Fibroblast of skin of right quadriceps (primary cell): ENCODE data around the gene SLTM.
A peak's percentile ranks its signal among the peaks of the same experiment; 100 is the strongest.
"Not testable (repeated sequence)": the region's sequence is repeated elsewhere in the genome, so short reads cannot be mapped to it uniquely, and the experiment has no call there.

Source experiments
- DNase-seq: peaks from one replicate; pipeline ENCODE4 v3.0.0-alpha.2; 2013

The SLTM gene

GRCh38 chr15:58875343-58875742 lies 58.1 kb downstream of the SLTM start:
- no peak for DNase-seq

- peak; percentile 69 for DNase-seq
Measured at GRCh38 chr15:58873267-58873666, 60.2 kb downstream of the SLTM start.

- DNase-seq = peak; percentile 69
Measured at GRCh38 chr15:58870451-58870850, 63.0 kb downstream of the SLTM start.

GRCh38 chr15:58867926-58868325 lies 65.6 kb downstream of the SLTM start:
- DNase-seq = no peak

DNA sequence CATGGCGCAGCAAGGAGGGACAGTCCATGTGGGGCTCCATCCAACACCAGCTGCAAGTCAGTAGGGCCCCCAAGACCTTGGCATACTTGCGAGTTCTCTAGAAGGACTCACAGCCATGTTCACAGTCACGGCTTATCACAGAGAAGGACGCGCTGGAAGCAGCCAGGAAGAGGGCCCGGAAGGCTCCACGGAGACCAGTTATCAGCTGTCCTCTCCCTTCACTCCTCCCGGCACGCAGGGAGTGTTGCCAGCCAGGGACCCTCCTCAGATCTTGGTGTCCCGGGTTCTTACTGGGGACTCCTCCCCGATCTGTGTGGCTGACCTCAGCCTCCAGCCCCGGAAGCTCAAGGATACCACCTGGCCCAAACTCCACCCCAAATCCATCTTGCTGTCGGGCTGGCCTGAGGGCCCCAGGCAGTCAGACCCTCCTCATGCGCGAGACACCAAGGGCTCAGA lies 68.0 kb downstream of the SLTM start:
- DNase-seq = no peak

- DNase-seq = peak; percentile 33
Measured at GRCh38 chr15:58864602-58865424, 68.7 kb downstream of the SLTM start.

- no peak for DNase-seq
Measured at GRCh38 chr15:58862326-58862725, 71.2 kb downstream of the SLTM start.

- not testable (repeated sequence) for DNase-seq
Measured at GRCh38 chr15:58856621-58857020, 76.9 kb downstream of the SLTM start.

DNA sequence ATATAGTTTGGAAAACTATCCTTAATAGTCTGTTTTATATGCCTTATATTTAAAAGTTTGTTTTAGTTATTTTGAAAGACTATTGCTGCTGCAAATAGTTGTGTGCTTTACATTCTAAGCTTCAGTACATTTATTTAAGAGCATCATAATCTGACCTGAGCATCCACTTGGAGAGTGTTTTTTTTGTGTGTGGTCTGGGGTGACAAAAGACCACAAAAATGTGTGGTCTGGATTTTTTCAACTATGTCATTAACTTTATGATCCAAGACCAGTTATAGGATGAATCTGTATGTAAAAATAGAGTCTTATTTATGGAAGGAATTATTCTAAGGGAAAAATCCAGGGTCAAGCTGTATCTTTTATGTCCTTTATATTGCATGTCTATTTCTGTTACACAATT lies 77.4 kb downstream of the SLTM start:
- DNase-seq = peak; percentile 91

- no peak for DNase-seq
Measured at GRCh38 chr15:58854593-58854992, 78.9 kb downstream of the SLTM start.

DNA sequence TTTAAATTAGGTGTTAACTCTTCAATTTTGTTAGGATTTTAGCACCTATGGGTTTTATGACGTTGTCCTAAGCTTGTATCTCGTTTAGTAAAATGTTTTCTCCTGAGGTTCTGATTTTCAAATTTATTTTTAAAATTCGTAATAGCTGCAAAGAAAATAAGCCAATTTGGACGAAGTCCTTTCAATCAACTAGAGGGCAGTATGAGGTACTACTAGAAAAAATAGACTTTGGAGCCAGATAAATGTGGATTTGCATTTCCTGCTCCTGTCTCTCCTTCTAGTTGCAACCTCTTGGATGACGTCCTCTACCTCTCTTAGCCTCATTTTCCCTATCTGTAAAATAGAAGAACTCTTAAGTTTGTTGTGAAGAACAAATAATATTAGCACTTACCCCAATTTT lies 81.1 kb downstream of the SLTM start:
- no peak for DNase-seq

- not testable (repeated sequence) for DNase-seq
Measured at GRCh38 chr15:58851205-58851604, 82.3 kb downstream of the SLTM start.

- no peak for DNase-seq
Measured at GRCh38 chr15:58842713-58843396, 90.6 kb downstream of the SLTM start.

DNA sequence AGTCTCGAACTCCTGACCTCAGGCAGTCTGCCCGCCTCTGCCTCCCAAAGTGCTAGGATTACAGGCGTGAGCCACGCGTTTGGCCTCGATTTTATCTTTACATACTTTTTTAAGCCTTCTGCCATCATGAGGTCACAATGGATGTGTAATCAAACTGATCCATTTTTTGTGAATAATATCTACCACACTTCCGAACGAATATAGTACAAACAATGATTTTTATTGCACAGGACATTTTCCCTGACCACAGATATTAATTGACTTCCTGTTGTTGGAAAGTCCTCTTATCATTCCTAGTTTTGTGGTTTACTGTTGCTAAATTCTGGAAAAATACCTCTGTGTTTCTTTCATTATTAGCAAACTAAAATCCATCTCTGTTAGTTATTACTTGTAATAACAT lies 93.4 kb downstream of the SLTM start:
- peak; percentile 44 for DNase-seq

GRCh38 chr15:58839485-58839884 lies 94.0 kb downstream of the SLTM start:
- DNase-seq = peak; percentile 5

DNA sequence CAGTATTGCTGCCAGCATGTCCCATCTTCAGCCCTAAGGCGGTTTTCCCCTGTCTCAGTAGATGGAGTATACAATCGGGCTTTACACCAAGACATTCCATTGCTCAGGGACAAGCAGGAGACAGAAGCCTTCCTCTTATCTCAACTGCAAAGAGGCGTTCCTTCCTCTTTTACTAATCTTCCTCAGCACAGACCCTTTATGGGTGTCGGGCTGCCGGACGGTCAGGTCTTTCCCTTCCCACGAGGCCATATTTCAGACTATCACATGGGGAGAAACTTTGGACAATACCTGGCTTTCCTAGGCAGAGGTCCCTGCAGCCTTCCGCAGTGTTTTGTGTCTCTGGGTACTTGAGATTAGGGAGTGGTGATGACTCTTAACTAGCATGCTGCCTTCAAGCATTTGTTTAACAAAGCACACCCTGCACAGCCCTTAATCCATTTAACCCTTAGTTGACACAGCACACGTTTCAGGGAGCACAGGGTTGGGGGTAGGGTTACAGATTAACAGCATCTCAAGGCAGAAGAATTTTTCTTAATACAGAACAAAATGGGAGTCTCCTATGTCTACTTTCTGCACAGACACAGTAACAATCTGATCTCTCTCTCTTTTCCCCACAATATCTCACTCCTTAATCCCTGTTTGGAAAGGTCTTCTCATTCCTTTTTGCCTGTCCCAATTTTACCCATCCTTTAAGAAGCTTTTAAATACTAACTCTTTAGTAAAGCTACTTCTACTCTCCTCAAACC lies 99.6 kb downstream of the SLTM start:
- not testable (repeated sequence) for DNase-seq

- no peak for DNase-seq
Measured at GRCh38 chr15:58830556-58830955, 102.9 kb downstream of the SLTM start.
